HG02938 (cell line): ENCODE results near the gene GLIS1.

ENCODE experiments used
- ATAC-seq: cut with Tn5 transposase; IDR thresholded peaks from one replicate; pipeline ENCODE4 v1.9.1; 2021; ENCODE audit warnings: mild to moderate bottlenecking, moderate library complexity; ENCODE audit not compliant: unreplicated experiment

Gene GLIS1

GRCh38 chr1:53640701-53641075, 98.3 kb downstream of the GLIS1 start:
- ATAC-seq = no peak

- no peak for ATAC-seq
These were observed 98.8 kb downstream of the GLIS1 start for GRCh38 chr1:53639996-53640700.

- ATAC-seq = no peak
These were observed 99.7 kb downstream of the GLIS1 start for GRCh38 chr1:53639251-53639763.

- ATAC-seq = no peak
These were observed 100.5 kb downstream of the GLIS1 start for GRCh38 chr1:53638360-53639035.

GRCh38 chr1:53637511-53638359, 101.2 kb downstream of the GLIS1 start:
- ATAC-seq = no peak

GRCh38 chr1:53636621-53637171, 102.3 kb downstream of the GLIS1 start:
- ATAC-seq = no peak

GRCh38 chr1:53634571-53634979, 104.4 kb downstream of the GLIS1 start:
- no peak for ATAC-seq

DNA sequence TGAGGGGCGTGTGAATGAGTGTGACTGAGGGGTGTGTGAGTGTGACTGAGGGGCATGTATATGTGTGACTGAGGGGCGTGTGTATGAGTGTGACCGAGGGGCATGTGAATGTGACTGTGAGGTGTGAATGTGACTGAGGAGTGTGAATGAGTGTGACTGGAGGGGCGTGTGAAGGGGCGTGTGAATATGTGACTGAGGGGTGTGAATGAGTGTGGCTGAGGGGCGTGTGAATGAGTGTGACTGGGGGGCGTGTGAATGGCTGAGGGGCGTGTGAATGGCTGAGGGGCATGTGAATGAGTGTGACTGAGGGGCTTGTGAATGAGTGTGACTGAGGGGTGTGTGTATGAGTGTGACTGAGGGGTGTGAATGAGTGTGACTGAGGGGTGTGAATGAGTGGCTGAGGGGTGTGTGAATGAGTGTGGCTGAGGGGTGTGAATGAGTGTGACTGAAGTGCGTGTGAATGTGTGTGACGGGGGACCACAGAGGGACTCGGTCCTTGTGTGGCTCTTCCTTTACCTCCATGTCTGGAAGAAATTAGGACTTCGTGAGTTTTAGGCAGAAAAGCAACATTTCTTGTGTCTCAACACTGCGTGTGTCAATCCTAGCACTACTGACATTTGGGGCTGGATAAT, 105.8 kb downstream of the GLIS1 start:
- ATAC-seq = no peak

- no peak for ATAC-seq
These were observed 107.2 kb downstream of the GLIS1 start for GRCh38 chr1:53631622-53632310.

DNA sequence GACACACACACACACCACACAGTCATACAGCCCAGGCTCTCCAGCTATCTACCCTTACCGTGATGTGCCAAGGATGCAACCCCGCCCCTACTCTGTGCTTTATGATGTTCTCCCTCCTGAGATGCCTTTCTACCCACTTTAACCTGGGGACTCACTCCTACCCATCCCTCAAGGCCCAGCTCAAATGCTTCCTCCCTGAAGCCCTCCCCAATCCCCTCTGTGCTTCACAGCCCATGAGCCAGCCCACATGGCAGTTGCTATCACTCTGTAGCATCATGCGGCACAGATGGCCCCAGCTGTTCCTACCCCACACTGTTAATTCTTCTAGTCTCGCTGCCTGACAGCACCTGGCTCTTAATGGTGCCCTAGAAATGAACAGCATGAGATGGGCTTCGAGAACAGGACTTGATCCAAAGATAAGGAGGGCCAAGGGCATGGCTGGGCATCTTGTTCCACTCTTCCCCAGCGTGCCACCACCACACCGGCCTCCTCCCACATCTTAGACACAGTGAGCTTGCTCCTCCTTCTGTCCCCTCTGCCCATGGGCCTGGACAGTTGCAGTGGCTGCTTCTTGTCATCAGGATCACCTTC, 109.8 kb downstream of the GLIS1 start:
- no peak for ATAC-seq

GRCh38 chr1:53628286-53628955, 110.5 kb downstream of the GLIS1 start:
- ATAC-seq = no peak

- no peak for ATAC-seq
These were observed 111.3 kb downstream of the GLIS1 start for GRCh38 chr1:53627666-53628065.

- no peak for ATAC-seq
These were observed 111.9 kb downstream of the GLIS1 start for GRCh38 chr1:53627031-53627430.

GRCh38 chr1:53626616-53627015, 112.3 kb downstream of the GLIS1 start:
- ATAC-seq = no peak

DNA sequence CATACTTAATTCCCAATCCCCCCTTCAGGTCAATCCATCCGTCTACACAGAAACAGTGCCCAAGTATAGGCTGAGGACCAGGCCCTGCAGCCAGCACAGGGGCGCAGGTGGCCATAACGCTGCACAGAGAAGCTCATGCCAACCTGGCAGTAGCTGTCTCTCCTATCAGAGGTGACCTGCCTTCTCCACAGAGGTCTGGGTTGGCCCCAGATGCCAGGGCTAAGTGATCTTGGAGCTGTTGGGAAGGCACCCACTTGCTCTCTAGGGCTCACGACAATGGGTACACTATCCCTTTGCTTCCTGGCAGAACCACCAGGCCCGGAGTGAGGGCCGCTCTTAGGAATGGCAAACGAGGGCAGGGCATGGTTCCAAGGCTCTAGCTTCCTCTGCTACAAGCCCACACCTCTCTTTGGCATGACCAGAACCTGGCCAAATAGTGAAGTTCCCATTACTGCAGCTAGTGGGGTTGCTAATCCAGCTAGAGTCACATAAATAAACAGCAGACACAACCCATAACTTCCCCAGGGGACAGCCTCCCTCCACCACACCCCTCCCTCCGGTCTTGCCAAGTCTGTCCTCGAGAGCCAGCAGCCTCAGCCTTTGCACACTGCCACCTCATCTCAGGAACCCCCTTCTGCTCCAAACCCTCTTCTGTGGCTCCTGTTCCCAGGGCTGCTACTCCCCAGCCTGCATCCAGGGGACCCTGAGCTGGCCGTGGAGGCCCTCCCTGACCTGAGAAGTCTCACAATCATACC, 113.0 kb downstream of the GLIS1 start:
- no peak for ATAC-seq

DNA sequence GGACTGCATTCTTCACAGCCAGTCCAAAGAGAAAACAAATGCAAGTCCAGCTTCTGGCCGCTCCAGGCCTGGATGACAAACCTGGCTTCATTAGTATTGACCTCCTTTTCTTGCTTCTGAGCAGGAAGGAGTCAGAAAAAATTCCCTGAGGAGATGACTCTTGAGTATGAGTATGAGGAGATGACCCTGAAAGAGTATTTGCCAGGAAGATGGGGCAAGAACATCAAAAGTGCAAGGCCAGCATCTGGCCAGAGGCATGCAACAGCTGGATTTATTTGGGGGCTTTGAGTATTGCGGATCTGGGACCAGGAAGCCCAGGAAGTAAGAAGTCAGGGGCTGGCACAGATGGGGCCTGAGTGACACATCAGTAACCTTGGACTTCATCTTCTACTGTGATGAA, 113.9 kb downstream of the GLIS1 start:
- ATAC-seq = no peak

- ATAC-seq = no peak
These were observed 116.4 kb downstream of the GLIS1 start for GRCh38 chr1:53622531-53622930.

DNA sequence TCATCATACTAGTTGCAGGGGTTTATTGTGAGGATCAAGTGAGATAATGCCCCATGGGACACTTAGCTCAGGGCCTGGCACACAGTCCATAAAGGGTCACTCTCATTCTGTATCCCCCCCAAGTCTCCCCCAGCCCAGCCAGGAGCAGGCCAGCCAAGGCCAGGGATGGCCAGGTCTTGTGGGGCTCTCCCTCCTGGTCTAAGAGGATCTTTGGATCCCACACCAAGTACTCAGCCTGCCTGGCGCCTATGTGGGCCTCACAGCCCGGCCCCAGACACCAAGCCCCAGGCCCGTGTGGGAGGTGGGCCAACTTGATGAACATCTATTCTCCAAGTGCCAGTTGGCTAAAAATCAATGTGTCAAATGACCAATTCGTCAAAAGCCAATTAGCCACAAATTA, 117.8 kb downstream of the GLIS1 start:
- ATAC-seq = no peak
